ENCODE measurements around the gene TM9SF4. TPM values are rescaled to one million over a fixed set of nuclear protein-coding genes. Genes with fewer than 3 reads are reported as not detected.

Gene TM9SF4
- polyA plus RNA-seq, 1 experiment = 75.6 TPM

- TF ChIP-seq CTCF (IDR thresholded peaks at IDR 0.05; ENCODE audit: low read depth, low read length) = no peak
- ChIA-PET POLR2A (no interaction called here), CTCF (interaction anchor here (0.6 kb wide), 1 partner anchor 493 kb away, joined by 4 read pairs; no protein-coding TSS in a partner anchor)
- Histone ChIP-seq H3K9me3 (ENCODE audit: control insufficient read depth, insufficient read depth, low read length) (no peaks in the 10 kb centered on the region), H3K4me3 (ENCODE audit: low read depth, low read length) (no peak overlapping the region), H3K27ac (ENCODE audit: low read depth, low read length) (no peak overlapping the region), H3K27me3 (ENCODE audit: control insufficient read depth, insufficient read depth, low read length) (no peaks in the 10 kb centered on the region)
- no peak for DNase-seq (ENCODE audit: low read depth, low spot score)
Measured at GRCh38 chr20:32216179-32217142, 106.9 kb downstream of the TM9SF4 start.

Other genes with a start within 250 kb of the TM9SF4 start
- gene DUSP15, start 239.2 kb upstream of the TM9SF4 start, polyA plus RNA-seq (2011; rRNA removed) = not detected in 2 replicates
- gene TTLL9, start 239.1 kb upstream of the TM9SF4 start, polyA plus RNA-seq (2011; rRNA removed) = not detected in 2 replicates
- gene PDRG1, start 157.7 kb upstream of the TM9SF4 start, polyA plus RNA-seq (2011; rRNA removed) = 13.1 and 13.2 TPM in 2 replicates
- gene XKR7, start 141.6 kb upstream of the TM9SF4 start, polyA plus RNA-seq (2011; rRNA removed) = not detected in 2 replicates
- not detected in 2 replicates for gene CCM2L, start 99.3 kb upstream of the TM9SF4 start, polyA plus RNA-seq (2011; rRNA removed)
- not detected in 2 replicates for gene HCK, start 57.5 kb upstream of the TM9SF4 start, polyA plus RNA-seq (2011; rRNA removed)
- gene PLAGL2, start 98.0 kb downstream of the TM9SF4 start, polyA plus RNA-seq (2011; rRNA removed) = 5.9 and 8.9 TPM in 2 replicates
- 40.2 and 43.6 TPM in 2 replicates for gene POFUT1, start 98.2 kb downstream of the TM9SF4 start, polyA plus RNA-seq (2011; rRNA removed)
- 28.7 and 30.5 TPM in 2 replicates for gene KIF3B, start 167.9 kb downstream of the TM9SF4 start, polyA plus RNA-seq (2011; rRNA removed)
- 28.9 and 31.7 TPM in 2 replicates for gene ASXL1, start 248.6 kb downstream of the TM9SF4 start, polyA plus RNA-seq (2011; rRNA removed)